ENCODE measurements around the gene FAM118A.
"Not testable (repeated sequence)": the region's sequence is repeated elsewhere in the genome, so short reads cannot be mapped to it uniquely, and the experiment has no call there.

The FAM118A gene

GRCh38 chr22:45358127-45358526 is 48.4 kb downstream of the FAM118A start:
- Histone ChIP-seq H3K9me3 (ENCODE audit: control insufficient read depth in 2 of 2, low read length in 2 of 2) (no peaks in the 10 kb centered on the region), H3K27me3 (ENCODE audit: control insufficient read depth in 2 of 2, insufficient read depth in 2 of 2, low read length in 2 of 2) (no peaks in the 10 kb centered on the region), H3K4me1 (ENCODE audit: control insufficient read depth in 2 of 2, insufficient read depth in 2 of 2, low read length in 2 of 2) (no peaks in the 10 kb centered on the region), H3K4me3 (ENCODE audit: low read length in 2 of 2) (no peak overlapping the region), H3K27ac (ENCODE audit: low read depth in 2 of 2, low read length in 2 of 2) (no peak overlapping the region), H3K36me3 (ENCODE audit: control insufficient read depth in 2 of 2, insufficient read depth in 2 of 2, low read length in 2 of 2) (no peaks in the 10 kb centered on the region), H3K9ac (ENCODE audit: low read depth in 1 of 2, low read length in 2 of 2) (no peak overlapping the region)

- no peaks in the 10 kb centered on the region for H3K27me3 ChIP-seq (ENCODE audit: control insufficient read depth in 2 of 2, insufficient read depth in 2 of 2, low read length in 2 of 2)
- H3K9me3 ChIP-seq (ENCODE audit: control insufficient read depth in 2 of 2, low read length in 2 of 2): no peaks in the 10 kb centered on the region
- H3K36me3 ChIP-seq (ENCODE audit: control insufficient read depth in 2 of 2, insufficient read depth in 2 of 2, low read length in 2 of 2): no peaks in the 10 kb centered on the region
- H3K27ac ChIP-seq (ENCODE audit: low read depth in 2 of 2, low read length in 2 of 2): no peak overlapping the region
- H3K4me3 ChIP-seq (ENCODE audit: low read length in 2 of 2): no peak overlapping the region
- H3K4me1 ChIP-seq (ENCODE audit: control insufficient read depth in 2 of 2, insufficient read depth in 2 of 2, low read length in 2 of 2): no peaks in the 10 kb centered on the region
- no peak overlapping the region for H3K9ac ChIP-seq (ENCODE audit: low read depth in 1 of 2, low read length in 2 of 2)
These were observed 49.9 kb downstream of the FAM118A start for GRCh38 chr22:45359627-45360026.

GRCh38 chr22:45366713-45367112 is 57.0 kb downstream of the FAM118A start:
- no peaks in the 10 kb centered on the region for H3K36me3 ChIP-seq (ENCODE audit: control insufficient read depth in 2 of 2, insufficient read depth in 2 of 2, low read length in 2 of 2)
- H3K9me3 ChIP-seq (ENCODE audit: control insufficient read depth in 2 of 2, low read length in 2 of 2): no peaks in the 10 kb centered on the region
- no peaks in the 10 kb centered on the region for H3K4me1 ChIP-seq (ENCODE audit: control insufficient read depth in 2 of 2, insufficient read depth in 2 of 2, low read length in 2 of 2)
- H3K9ac ChIP-seq (ENCODE audit: low read depth in 1 of 2, low read length in 2 of 2): no peak overlapping the region
- no peak overlapping the region for H3K4me3 ChIP-seq (ENCODE audit: low read length in 2 of 2)
- no peaks in the 10 kb centered on the region for H3K27me3 ChIP-seq (ENCODE audit: control insufficient read depth in 2 of 2, insufficient read depth in 2 of 2, low read length in 2 of 2)
- H3K27ac ChIP-seq (ENCODE audit: low read depth in 2 of 2, low read length in 2 of 2): no peak overlapping the region

- not testable (repeated sequence) for H3K4me1 ChIP-seq (ENCODE audit: control insufficient read depth in 2 of 2, insufficient read depth in 2 of 2, low read length in 2 of 2); H3K4me3 ChIP-seq (ENCODE audit: low read length in 2 of 2); H3K27me3 ChIP-seq (ENCODE audit: control insufficient read depth in 2 of 2, insufficient read depth in 2 of 2, low read length in 2 of 2); H3K9me3 ChIP-seq (ENCODE audit: control insufficient read depth in 2 of 2, low read length in 2 of 2); H3K36me3 ChIP-seq (ENCODE audit: control insufficient read depth in 2 of 2, insufficient read depth in 2 of 2, low read length in 2 of 2); H3K9ac ChIP-seq (ENCODE audit: low read depth in 1 of 2, low read length in 2 of 2); H3K27ac ChIP-seq (ENCODE audit: low read depth in 2 of 2, low read length in 2 of 2)
These were observed 63.9 kb downstream of the FAM118A start for GRCh38 chr22:45373592-45373991.

- Histone ChIP-seq H3K4me1 (ENCODE audit: control insufficient read depth in 2 of 2, insufficient read depth in 2 of 2, low read length in 2 of 2) (no peaks in the 10 kb centered on the region), H3K27ac (ENCODE audit: low read depth in 2 of 2, low read length in 2 of 2) (no peak overlapping the region), H3K9me3 (ENCODE audit: control insufficient read depth in 2 of 2, low read length in 2 of 2) (no peaks in the 10 kb centered on the region), H3K36me3 (ENCODE audit: control insufficient read depth in 2 of 2, insufficient read depth in 2 of 2, low read length in 2 of 2) (no peaks in the 10 kb centered on the region), H3K4me3 (ENCODE audit: low read length in 2 of 2) (no peak overlapping the region), H3K27me3 (ENCODE audit: control insufficient read depth in 2 of 2, insufficient read depth in 2 of 2, low read length in 2 of 2) (no peaks in the 10 kb centered on the region), H3K9ac (ENCODE audit: low read depth in 1 of 2, low read length in 2 of 2) (no peak overlapping the region)
These were observed 66.3 kb downstream of the FAM118A start for GRCh38 chr22:45376009-45376408.

- Histone ChIP-seq H3K4me3 (ENCODE audit: low read length in 2 of 2) (no peak overlapping the region), H3K9me3 (ENCODE audit: control insufficient read depth in 2 of 2, low read length in 2 of 2) (no peaks in the 10 kb centered on the region), H3K27ac (ENCODE audit: low read depth in 2 of 2, low read length in 2 of 2) (no peak overlapping the region), H3K9ac (ENCODE audit: low read depth in 1 of 2, low read length in 2 of 2) (no peak overlapping the region), H3K27me3 (ENCODE audit: control insufficient read depth in 2 of 2, insufficient read depth in 2 of 2, low read length in 2 of 2) (no peaks in the 10 kb centered on the region), H3K36me3 (ENCODE audit: control insufficient read depth in 2 of 2, insufficient read depth in 2 of 2, low read length in 2 of 2) (no peaks in the 10 kb centered on the region), H3K4me1 (ENCODE audit: control insufficient read depth in 2 of 2, insufficient read depth in 2 of 2, low read length in 2 of 2) (no peaks in the 10 kb centered on the region)
These were observed 67.0 kb downstream of the FAM118A start for GRCh38 chr22:45376703-45377102.

GRCh38 chr22:45381348-45381747 is 71.6 kb downstream of the FAM118A start:
- no peak overlapping the region for H3K9ac ChIP-seq (ENCODE audit: low read depth in 1 of 2, low read length in 2 of 2)
- no peak overlapping the region for H3K27ac ChIP-seq (ENCODE audit: low read depth in 2 of 2, low read length in 2 of 2)
- no peaks in the 10 kb centered on the region for H3K9me3 ChIP-seq (ENCODE audit: control insufficient read depth in 2 of 2, low read length in 2 of 2)
- H3K27me3 ChIP-seq (ENCODE audit: control insufficient read depth in 2 of 2, insufficient read depth in 2 of 2, low read length in 2 of 2): no peaks in the 10 kb centered on the region
- no peaks in the 10 kb centered on the region for H3K4me1 ChIP-seq (ENCODE audit: control insufficient read depth in 2 of 2, insufficient read depth in 2 of 2, low read length in 2 of 2)
- no peaks in the 10 kb centered on the region for H3K36me3 ChIP-seq (ENCODE audit: control insufficient read depth in 2 of 2, insufficient read depth in 2 of 2, low read length in 2 of 2)
- H3K4me3 ChIP-seq (ENCODE audit: low read length in 2 of 2): no peak overlapping the region

- H3K27me3 ChIP-seq (ENCODE audit: control insufficient read depth in 2 of 2, insufficient read depth in 2 of 2, low read length in 2 of 2): peaks cover 0 to 4% of the 10 kb centered on the region in 2 donors
- H3K9ac ChIP-seq (ENCODE audit: low read depth in 1 of 2, low read length in 2 of 2): no peak overlapping the region
- H3K27ac ChIP-seq (ENCODE audit: low read depth in 2 of 2, low read length in 2 of 2): no peak overlapping the region
- H3K36me3 ChIP-seq (ENCODE audit: control insufficient read depth in 2 of 2, insufficient read depth in 2 of 2, low read length in 2 of 2): no peaks in the 10 kb centered on the region
- no peaks in the 10 kb centered on the region for H3K9me3 ChIP-seq (ENCODE audit: control insufficient read depth in 2 of 2, low read length in 2 of 2)
- no peaks in the 10 kb centered on the region for H3K4me1 ChIP-seq (ENCODE audit: control insufficient read depth in 2 of 2, insufficient read depth in 2 of 2, low read length in 2 of 2)
- H3K4me3 ChIP-seq (ENCODE audit: low read length in 2 of 2): no peak overlapping the region
These were observed 79.8 kb downstream of the FAM118A start for GRCh38 chr22:45389546-45389945.

Measured in mucosa of rectum (tissue), 2 donors.